Natural killer cell treated with Interleukin-12 subunit alpha and Interleukin-12 subunit beta and Interleukin-15 and Interleukin-18, amount 100 ng/mL, for 72 hours (primary cell): ENCODE results near the gene APOE. TPM values are rescaled to one million over a fixed set of nuclear protein-coding genes. Genes with fewer than 3 reads are reported as not detected.
"Not testable (repeated sequence)": the region's sequence is repeated elsewhere in the genome, so short reads cannot be mapped to it uniquely, and the experiment has no call there.

Experiments used
- ATAC-seq, 2 donors: fragments of 150-1000 bp; cut with Tn5 transposase in 1 of 2; sonication (Bioruptor Pico), chemical (Tn5 transposase) in 1 of 2; 2 replicates each; pipeline ENCODE4 v1.10.0; 2021
- DNase-seq: peaks from one replicate; pipeline ENCODE4 v3.0.0; 2022; ENCODE audit warnings: low spot score
- H3K27ac Mint-ChIP-seq, 2 donors: 1 replicate in 1 of 2; 2 replicates in 1 of 2; pipeline ENCODE4 v1.8.0; 2022; ENCODE audit warnings: mixed read lengths in 2 of 2, mild to moderate bottlenecking in 1 of 2, moderate library complexity in 1 of 2
- H3K27me3 Mint-ChIP-seq, 2 donors: 1 replicate in 1 of 2; 2 replicates in 1 of 2; pipeline ENCODE4 v1.8.0; 2022; ENCODE audit warnings: mixed read lengths in 2 of 2
- H3K36me3 Mint-ChIP-seq: one replicate; pipeline ENCODE4 v1.8.0; 2022; ENCODE audit warnings: mixed read lengths
- H3K4me1 Mint-ChIP-seq, 2 donors: 1 replicate in 1 of 2; 2 replicates in 1 of 2; pipeline ENCODE4 v1.8.0; 2022; ENCODE audit warnings: low read depth in 2 of 2, mixed read lengths in 2 of 2, mild to moderate bottlenecking in 1 of 2
- H3K4me3 Mint-ChIP-seq: one replicate; pipeline ENCODE4 v1.8.0; 2022; ENCODE audit warnings: mixed read lengths
- H3K9me3 Mint-ChIP-seq: 2 replicates; pipeline ENCODE4 v1.8.0; 2022; ENCODE audit warnings: mixed read lengths
- total RNA-seq, 2 donors: library from RNA; stranded (reverse); gene quantifications; one replicate each; pipeline ENCODE4 v1.2.3, GENCODE V29; 2022

APOE gene
- total RNA-seq, 2 donors from 2014 or later: 1.5 to 1.6 TPM

GRCh38 chr19:44908836-44909261, 3.3 kb downstream of the APOE start:
- ATAC-seq: no peak
- Mint-ChIP-seq H3K27ac (no peak overlapping the region), H3K9me3 (no peaks in the 10 kb centered on the region), H3K27me3 (peaks cover 14 to 18% of the 10 kb centered on the region in 2 donors), H3K4me3 (no peak overlapping the region), H3K36me3 (no peaks in the 10 kb centered on the region), H3K4me1 (peaks cover 4 to 6% of the 10 kb centered on the region in 2 donors)
- no peak for DNase-seq

- no peaks in the 10 kb centered on the region for H3K36me3 Mint-ChIP-seq
- H3K9me3 Mint-ChIP-seq: no peaks in the 10 kb centered on the region
- no peak for ATAC-seq
- H3K4me3 Mint-ChIP-seq: no peak overlapping the region
- H3K27me3 Mint-ChIP-seq: peaks cover 20 to 22% of the 10 kb centered on the region in 2 donors
- H3K27ac Mint-ChIP-seq: no peak overlapping the region
- no peak for DNase-seq
- peaks cover 7 to 11% of the 10 kb centered on the region in 2 donors for H3K4me1 Mint-ChIP-seq
These were observed 4.2 kb downstream of the APOE start for GRCh38 chr19:44909775-44910174.

GRCh38 chr19:44911896-44912295, 6.3 kb downstream of the APOE start:
- not testable (repeated sequence) for ATAC-seq, H3K9me3 Mint-ChIP-seq, H3K4me3 Mint-ChIP-seq, H3K27ac Mint-ChIP-seq, DNase-seq, H3K36me3 Mint-ChIP-seq, H3K4me1 Mint-ChIP-seq
- peaks cover 12 to 15% of the 10 kb centered on the region in 2 donors for H3K27me3 Mint-ChIP-seq

- ATAC-seq: no peak
- Mint-ChIP-seq H3K27ac (no peak overlapping the region), H3K4me1 (peaks cover 4 to 10% of the 10 kb centered on the region in 2 donors)
These were observed 7.3 kb downstream of the APOE start for GRCh38 chr19:44912854-44913253.

GRCh38 chr19:44913512-44914432, 8.2 kb downstream of the APOE start:
- ATAC-seq, DNase-seq, H3K9me3 Mint-ChIP-seq, H3K4me1 Mint-ChIP-seq, H3K36me3 Mint-ChIP-seq: not testable (repeated sequence)
- H3K27ac Mint-ChIP-seq: peak overlapping the region in 1 of 2 donors; percentile 81
- peak overlapping the region; percentile 94 for H3K4me3 Mint-ChIP-seq
- H3K27me3 Mint-ChIP-seq: peaks cover 12 to 15% of the 10 kb centered on the region in 2 donors

More at GRCh38 chr19:44912854-44913253, 7.3 kb downstream of the APOE start:
- H3K27me3 Mint-ChIP-seq: peaks cover 12 to 15% of the 10 kb centered on the region in 2 donors
- no peak for DNase-seq
- H3K9me3 Mint-ChIP-seq: no peaks in the 10 kb centered on the region
- H3K36me3 Mint-ChIP-seq: no peaks in the 10 kb centered on the region
- no peak overlapping the region for H3K4me3 Mint-ChIP-seq

- ATAC-seq: peak; percentile 96 to 98
- peak within 1 kb of the TSS; percentile 66 to 81 for H3K27ac Mint-ChIP-seq
- not testable (repeated sequence) for H3K36me3 Mint-ChIP-seq, H3K9me3 Mint-ChIP-seq, H3K4me1 Mint-ChIP-seq
- H3K27me3 Mint-ChIP-seq: peaks cover 12 to 15% of the 10 kb centered on the region in 2 donors
- peak; percentile 74 for DNase-seq
- peak within 1 kb of the TSS; percentile 94 for H3K4me3 Mint-ChIP-seq
These were observed 9.0 kb downstream of the APOE start, which contains the start of gene APOC1 for GRCh38 chr19:44914433-44915206. APOC1 (plus strand) TSS chr19:44914608; CDS start chr19:44914892, 284 bp downstream.

- ATAC-seq: no peak
- peaks cover 5 to 10% of the 10 kb centered on the region in 2 donors for H3K4me1 Mint-ChIP-seq
- no peak overlapping the region for H3K27ac Mint-ChIP-seq
- H3K4me3 Mint-ChIP-seq: no peak overlapping the region
- no peaks in the 10 kb centered on the region for H3K36me3 Mint-ChIP-seq
- H3K9me3 Mint-ChIP-seq: no peaks in the 10 kb centered on the region
- no peak for DNase-seq
- H3K27me3 Mint-ChIP-seq: peaks cover 8 to 16% of the 10 kb centered on the region in 2 donors
These were observed 18.7 kb downstream of the APOE start for GRCh38 chr19:44924243-44924725.

- no peak overlapping the region for H3K27ac Mint-ChIP-seq
- DNase-seq: no peak
- H3K4me3 Mint-ChIP-seq: no peak overlapping the region
- no peaks in the 10 kb centered on the region for H3K9me3 Mint-ChIP-seq
- peaks cover 5 to 10% of the 10 kb centered on the region in 2 donors for H3K4me1 Mint-ChIP-seq
- peaks cover 17 to 21% of the 10 kb centered on the region in 2 donors for H3K27me3 Mint-ChIP-seq
- ATAC-seq: no peak
- H3K36me3 Mint-ChIP-seq: no peaks in the 10 kb centered on the region
These were observed 19.7 kb downstream of the APOE start for GRCh38 chr19:44925114-44925891.

- H3K9me3 Mint-ChIP-seq, H3K27ac Mint-ChIP-seq: not testable (repeated sequence)
These were observed 20.9 kb downstream of the APOE start for GRCh38 chr19:44926245-44927077.

GRCh38 chr19:44927746-44928145, 22.1 kb downstream of the APOE start:
- H3K36me3 Mint-ChIP-seq: no peaks in the 10 kb centered on the region
- H3K4me1 Mint-ChIP-seq: peaks cover 5 to 10% of the 10 kb centered on the region in 2 donors
- DNase-seq (no peak), ATAC-seq (no peak)
- H3K9me3 Mint-ChIP-seq: no peaks in the 10 kb centered on the region
- H3K4me3 Mint-ChIP-seq: no peak overlapping the region
- no peak overlapping the region for H3K27ac Mint-ChIP-seq
- peaks cover 17 to 21% of the 10 kb centered on the region in 2 donors for H3K27me3 Mint-ChIP-seq

More at GRCh38 chr19:44926245-44927077, 20.9 kb downstream of the APOE start:
- ATAC-seq, H3K36me3 Mint-ChIP-seq, DNase-seq, H3K4me1 Mint-ChIP-seq: not testable (repeated sequence)
- H3K27me3 Mint-ChIP-seq: peaks cover 17 to 21% of the 10 kb centered on the region in 2 donors
- peak overlapping the region; percentile 28 for H3K4me3 Mint-ChIP-seq

GRCh38 chr19:44930088-44930487, 24.5 kb downstream of the APOE start:
- no peaks in the 10 kb centered on the region for H3K9me3 Mint-ChIP-seq
- DNase-seq (no peak), ATAC-seq (no peak)
- no peak overlapping the region for H3K27ac Mint-ChIP-seq
- peaks cover 17 to 21% of the 10 kb centered on the region in 2 donors for H3K27me3 Mint-ChIP-seq
- peaks cover 5 to 9% of the 10 kb centered on the region in 2 donors for H3K4me1 Mint-ChIP-seq
- H3K36me3 Mint-ChIP-seq: no peaks in the 10 kb centered on the region
- no peak overlapping the region for H3K4me3 Mint-ChIP-seq

- peaks cover 9 to 10% of the 10 kb centered on the region in 2 donors for H3K27me3 Mint-ChIP-seq
- no peak for ATAC-seq
These were observed 25.9 kb downstream of the APOE start for GRCh38 chr19:44931541-44931940.

More at GRCh38 chr19:44931541-44931940, 25.9 kb downstream of the APOE start:
- Mint-ChIP-seq H3K27ac (no peak overlapping the region), H3K9me3 (no peaks in the 10 kb centered on the region), H3K36me3 (no peaks in the 10 kb centered on the region), H3K4me1 (peaks cover under 1 to 3% of the 10 kb centered on the region in 2 donors), H3K4me3 (no peak overlapping the region)
- DNase-seq: no peak
